ENCODE measurements around the gene CPED1.

DNA sequence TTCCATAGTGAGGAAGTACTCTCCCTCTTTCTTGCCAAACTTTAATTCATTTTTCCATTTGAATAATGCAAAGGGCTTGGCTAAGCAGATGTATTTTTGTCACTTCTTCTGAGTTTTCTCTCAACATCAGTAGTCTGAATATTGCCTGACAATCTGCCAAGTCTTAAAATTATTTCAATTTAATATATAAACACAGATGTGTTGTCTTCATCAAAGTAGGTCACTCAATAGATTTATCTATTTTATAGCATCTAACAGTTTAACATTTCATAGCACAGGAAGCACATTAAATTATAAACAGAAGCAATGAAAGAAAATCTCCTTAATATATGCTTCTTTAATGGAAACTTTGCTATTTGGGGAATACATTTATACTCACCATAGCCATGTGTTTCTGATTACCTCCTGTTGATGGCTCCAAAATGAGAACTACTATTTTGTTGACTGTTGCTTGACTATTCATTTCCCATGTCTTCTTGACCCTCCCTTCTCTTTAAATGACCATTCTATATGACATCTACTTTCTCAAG, 4.5 kb downstream of the CPED1 start:
- TF ChIP-seq CTCF (IDR thresholded peaks at IDR 0.05) (no peak), ZFX (IDR thresholded peaks at IDR 0.05; ENCODE audit: borderline replicate concordance) (no peak)

All from 22Rv1 (cell line).